HEK293 (cell line): ENCODE results near the gene SCAMP3.

Source experiments
- BCL11B ChIP-seq: fragments of 450-650 bp; formaldehyde crosslinking; IDR thresholded peaks from 2 replicates; pipeline ENCODE4 v1.5.1; 2016; ENCODE audit warnings: low read depth, missing biosample characterization, missing genetic modification characterization
- EGR2 ChIP-seq: fragments of 450-650 bp; formaldehyde crosslinking; IDR thresholded peaks from 2 replicates; pipeline ENCODE4 v1.5.1; 2016; ENCODE audit warnings: low read depth, missing biosample characterization, missing genetic modification characterization
- GLIS1 ChIP-seq: fragments of 450-650 bp; formaldehyde crosslinking; IDR thresholded peaks from 2 replicates; pipeline ENCODE4 v1.5.1; 2016; ENCODE audit warnings: missing biosample characterization, missing genetic modification characterization
- GLIS2 ChIP-seq: fragments of 450-650 bp; formaldehyde crosslinking; IDR thresholded peaks from 2 replicates; pipeline ENCODE4 v1.5.1; 2016; ENCODE audit warnings: missing biosample characterization, missing genetic modification characterization
- IKZF3 ChIP-seq: fragments of 450-650 bp; IDR thresholded peaks from 2 replicates; pipeline ENCODE4 v1.5.0; 2018; ENCODE audit warnings: missing biosample characterization, mild to moderate bottlenecking, missing genetic modification characterization, moderate library complexity
- KLF10 ChIP-seq: fragments of 450-650 bp; IDR thresholded peaks from 2 replicates; pipeline ENCODE4 v1.5.1; 2018; ENCODE audit warnings: missing biosample characterization, mild to moderate bottlenecking, missing genetic modification characterization
- KLF16 ChIP-seq: fragments of 450-650 bp; formaldehyde crosslinking; IDR thresholded peaks from 2 replicates; pipeline ENCODE4 v1.5.1; 2017; ENCODE audit warnings: missing biosample characterization, missing genetic modification characterization
- KLF9 ChIP-seq: fragments of 450-650 bp; formaldehyde crosslinking; IDR thresholded peaks from 2 replicates; pipeline ENCODE4 v1.5.1; 2016; ENCODE audit warnings: missing biosample characterization, missing genetic modification characterization, low read depth
- OVOL3 ChIP-seq: fragments of 450-650 bp; formaldehyde crosslinking; IDR thresholded peaks from 2 replicates; pipeline ENCODE4 v1.5.1; 2016; ENCODE audit warnings: missing biosample characterization, missing genetic modification characterization
- SETDB1 ChIP-seq: IDR thresholded peaks from one replicate; pipeline ENCODE4 v1.6.1; 2017; ENCODE audit warnings: mild to moderate bottlenecking, low read length, moderate library complexity, mixed read lengths; ENCODE audit not compliant: insufficient read length
- ZBTB17 ChIP-seq: fragments of 450-650 bp; formaldehyde crosslinking; IDR thresholded peaks from 2 replicates; pipeline ENCODE4 v1.5.1; 2016; ENCODE audit warnings: missing biosample characterization, missing genetic modification characterization
- ZBTB7A ChIP-seq: fragments of 450-650 bp; formaldehyde crosslinking; IDR thresholded peaks from 2 replicates; pipeline ENCODE4 v1.5.1; 2016; ENCODE audit warnings: low read depth, missing biosample characterization, missing genetic modification characterization
- ZFHX2 ChIP-seq: fragments of 450-650 bp; formaldehyde crosslinking; conservative IDR thresholded peaks from 2 replicates; pipeline ENCODE4 v1.5.1; 2016; ENCODE audit warnings: missing biosample characterization, missing genetic modification characterization
- ZFP37 ChIP-seq: fragments of 450-650 bp; formaldehyde crosslinking; IDR thresholded peaks from 2 replicates; pipeline ENCODE4 v1.5.1; 2016; ENCODE audit warnings: missing biosample characterization, missing genetic modification characterization
- ZNF169 ChIP-seq: fragments of 450-650 bp; formaldehyde crosslinking; IDR thresholded peaks from 2 replicates; pipeline ENCODE4 v1.5.1; 2016; ENCODE audit warnings: missing biosample characterization, missing genetic modification characterization
- ZNF292 ChIP-seq: fragments of 450-650 bp; formaldehyde crosslinking; IDR thresholded peaks from 2 replicates; pipeline ENCODE4 v1.5.1; 2016; ENCODE audit warnings: low read depth, missing biosample characterization, missing genetic modification characterization, borderline replicate concordance
- ZNF501 ChIP-seq: fragments of 450-650 bp; formaldehyde crosslinking; IDR thresholded peaks from 2 replicates; pipeline ENCODE4 v1.5.1; 2016; ENCODE audit warnings: missing biosample characterization, missing genetic modification characterization
- ZNF521 ChIP-seq: fragments of 450-650 bp; formaldehyde crosslinking; IDR thresholded peaks from 2 replicates; pipeline ENCODE4 v1.5.1; 2017; ENCODE audit warnings: missing biosample characterization, mild to moderate bottlenecking, missing genetic modification characterization
- ZNF596 ChIP-seq: fragments of 450-650 bp; IDR thresholded peaks from 2 replicates; pipeline ENCODE4 v1.5.0; 2018; ENCODE audit warnings: missing biosample characterization, mild to moderate bottlenecking, missing genetic modification characterization, moderate library complexity
- ZNF610 ChIP-seq: fragments of 450-650 bp; formaldehyde crosslinking; IDR thresholded peaks from 2 replicates; pipeline ENCODE4 v1.5.1; 2016; ENCODE audit warnings: missing biosample characterization, missing genetic modification characterization, borderline replicate concordance
- ZNF629 ChIP-seq: fragments of 450-650 bp; formaldehyde crosslinking; IDR thresholded peaks from 2 replicates; pipeline ENCODE4 v1.5.1; 2017; ENCODE audit warnings: missing biosample characterization, missing genetic modification characterization
- ZNF654 ChIP-seq: fragments of 450-650 bp; formaldehyde crosslinking; IDR thresholded peaks from 2 replicates; pipeline ENCODE4 v1.5.1; 2016; ENCODE audit warnings: low read depth, missing biosample characterization, missing genetic modification characterization
- ZNF677 ChIP-seq: fragments of 450-650 bp; IDR thresholded peaks from 2 replicates; pipeline ENCODE4 v1.5.0; 2018; ENCODE audit warnings: missing biosample characterization, mild to moderate bottlenecking, missing genetic modification characterization, moderate library complexity
- ZNF830 ChIP-seq: fragments of 450-650 bp; IDR thresholded peaks from 2 replicates; pipeline ENCODE4 v1.5.0; 2018; ENCODE audit warnings: missing biosample characterization, missing genetic modification characterization, low read depth, mild to moderate bottlenecking, moderate library complexity
- ZNF837 ChIP-seq: fragments of 450-650 bp; formaldehyde crosslinking; IDR thresholded peaks from 2 replicates; pipeline ENCODE4 v1.5.1; 2016; ENCODE audit warnings: missing biosample characterization, missing genetic modification characterization
- TF ChIP-seq, protein P1 (sequence below): fragments of 450-650 bp; formaldehyde crosslinking; optimal IDR thresholded peaks from 2 replicates; pipeline ENCODE3; 2016; ENCODE audit warnings: missing biosample characterization, mild to moderate bottlenecking, missing genetic modification characterization
- TF ChIP-seq, protein P2 (sequence below): fragments of 450-650 bp; formaldehyde crosslinking; IDR thresholded peaks from 2 replicates; pipeline ENCODE4 v1.5.1; 2016; ENCODE audit warnings: missing biosample characterization, missing genetic modification characterization, borderline replicate concordance
- TF ChIP-seq, protein P3 (sequence below): fragments of 450-650 bp; formaldehyde crosslinking; IDR thresholded peaks from 2 replicates; pipeline ENCODE4 v1.5.1; 2017; ENCODE audit warnings: missing biosample characterization, mild to moderate bottlenecking, missing genetic modification characterization, moderate library complexity
- TF ChIP-seq, protein P4 (sequence below): fragments of 450-650 bp; formaldehyde crosslinking; IDR thresholded peaks from 2 replicates; pipeline ENCODE4 v1.5.1; 2016; ENCODE audit warnings: missing biosample characterization, missing genetic modification characterization, low read depth

SCAMP3 gene

DNA sequence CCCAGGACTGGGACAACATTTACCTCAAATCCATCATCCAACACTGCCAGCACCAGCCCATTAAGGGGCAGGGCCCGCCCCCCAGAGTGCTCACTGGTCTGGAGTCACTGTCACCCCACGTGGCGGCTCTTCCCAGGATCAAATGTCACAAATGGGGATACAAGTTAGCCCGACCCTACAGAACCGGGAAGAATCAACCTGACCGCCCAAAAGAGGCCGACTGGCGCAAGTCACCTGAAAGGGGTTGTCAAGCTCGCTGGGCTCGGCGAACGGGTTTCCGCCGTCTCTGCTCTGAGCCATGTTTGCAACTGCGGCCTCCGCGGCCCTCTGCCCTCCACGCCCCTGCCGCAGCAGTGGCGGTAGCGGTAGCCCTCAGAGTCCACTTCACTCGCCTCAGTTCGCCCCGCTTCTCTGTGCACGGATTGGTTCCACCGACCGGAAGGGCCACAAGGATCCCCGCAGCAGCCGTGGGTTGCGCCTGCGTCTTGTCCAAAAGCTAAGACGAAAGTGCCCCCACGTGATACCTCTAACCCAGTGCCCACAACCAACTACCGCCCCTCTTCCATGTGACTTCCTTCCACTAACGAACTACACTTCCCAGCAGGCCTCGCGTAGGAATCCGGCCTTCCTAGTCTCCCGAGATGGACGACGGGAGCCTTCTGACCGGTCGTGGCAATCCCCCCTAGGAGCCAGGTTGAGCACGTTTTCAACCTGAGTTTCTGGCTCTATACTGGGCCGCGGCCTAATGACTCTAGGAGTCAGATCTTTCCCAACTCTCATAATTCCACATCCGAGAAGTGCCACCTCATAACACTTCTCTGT, at the start of gene SCAMP3 (continued):
- peak; percentile 65 for TF ChIP-seq GLIS1 (tag by site-specific recombination)
- TF ChIP-seq ZNF521 (tag by site-specific recombination): no peak
- TF ChIP-seq, protein P1, sequence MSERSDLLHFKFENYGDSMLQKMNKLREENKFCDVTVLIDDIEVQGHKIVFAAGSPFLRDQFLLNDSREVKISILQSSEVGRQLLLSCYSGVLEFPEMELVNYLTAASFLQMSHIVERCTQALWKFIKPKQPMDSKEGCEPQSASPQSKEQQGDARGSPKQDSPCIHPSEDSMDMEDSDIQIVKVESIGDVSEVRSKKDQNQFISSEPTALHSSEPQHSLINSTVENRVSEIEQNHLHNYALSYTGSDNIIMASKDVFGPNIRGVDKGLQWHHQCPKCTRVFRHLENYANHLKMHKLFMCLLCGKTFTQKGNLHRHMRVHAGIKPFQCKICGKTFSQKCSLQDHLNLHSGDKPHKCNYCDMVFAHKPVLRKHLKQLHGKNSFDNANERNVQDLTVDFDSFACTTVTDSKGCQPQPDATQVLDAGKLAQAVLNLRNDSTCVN (tag by site-specific recombination): peak; percentile 26
- peak; percentile 50 for TF ChIP-seq KLF9 (tag by site-specific recombination)
- peak; percentile 50; the same call in 1 of the 2 replicates for TF ChIP-seq EGR2 (tag by site-specific recombination)
- peak; percentile 28 for TF ChIP-seq ZNF610 (tag by site-specific recombination)
- TF ChIP-seq ZNF596 (tag by site-specific recombination): no peak
- TF ChIP-seq, protein P2, sequence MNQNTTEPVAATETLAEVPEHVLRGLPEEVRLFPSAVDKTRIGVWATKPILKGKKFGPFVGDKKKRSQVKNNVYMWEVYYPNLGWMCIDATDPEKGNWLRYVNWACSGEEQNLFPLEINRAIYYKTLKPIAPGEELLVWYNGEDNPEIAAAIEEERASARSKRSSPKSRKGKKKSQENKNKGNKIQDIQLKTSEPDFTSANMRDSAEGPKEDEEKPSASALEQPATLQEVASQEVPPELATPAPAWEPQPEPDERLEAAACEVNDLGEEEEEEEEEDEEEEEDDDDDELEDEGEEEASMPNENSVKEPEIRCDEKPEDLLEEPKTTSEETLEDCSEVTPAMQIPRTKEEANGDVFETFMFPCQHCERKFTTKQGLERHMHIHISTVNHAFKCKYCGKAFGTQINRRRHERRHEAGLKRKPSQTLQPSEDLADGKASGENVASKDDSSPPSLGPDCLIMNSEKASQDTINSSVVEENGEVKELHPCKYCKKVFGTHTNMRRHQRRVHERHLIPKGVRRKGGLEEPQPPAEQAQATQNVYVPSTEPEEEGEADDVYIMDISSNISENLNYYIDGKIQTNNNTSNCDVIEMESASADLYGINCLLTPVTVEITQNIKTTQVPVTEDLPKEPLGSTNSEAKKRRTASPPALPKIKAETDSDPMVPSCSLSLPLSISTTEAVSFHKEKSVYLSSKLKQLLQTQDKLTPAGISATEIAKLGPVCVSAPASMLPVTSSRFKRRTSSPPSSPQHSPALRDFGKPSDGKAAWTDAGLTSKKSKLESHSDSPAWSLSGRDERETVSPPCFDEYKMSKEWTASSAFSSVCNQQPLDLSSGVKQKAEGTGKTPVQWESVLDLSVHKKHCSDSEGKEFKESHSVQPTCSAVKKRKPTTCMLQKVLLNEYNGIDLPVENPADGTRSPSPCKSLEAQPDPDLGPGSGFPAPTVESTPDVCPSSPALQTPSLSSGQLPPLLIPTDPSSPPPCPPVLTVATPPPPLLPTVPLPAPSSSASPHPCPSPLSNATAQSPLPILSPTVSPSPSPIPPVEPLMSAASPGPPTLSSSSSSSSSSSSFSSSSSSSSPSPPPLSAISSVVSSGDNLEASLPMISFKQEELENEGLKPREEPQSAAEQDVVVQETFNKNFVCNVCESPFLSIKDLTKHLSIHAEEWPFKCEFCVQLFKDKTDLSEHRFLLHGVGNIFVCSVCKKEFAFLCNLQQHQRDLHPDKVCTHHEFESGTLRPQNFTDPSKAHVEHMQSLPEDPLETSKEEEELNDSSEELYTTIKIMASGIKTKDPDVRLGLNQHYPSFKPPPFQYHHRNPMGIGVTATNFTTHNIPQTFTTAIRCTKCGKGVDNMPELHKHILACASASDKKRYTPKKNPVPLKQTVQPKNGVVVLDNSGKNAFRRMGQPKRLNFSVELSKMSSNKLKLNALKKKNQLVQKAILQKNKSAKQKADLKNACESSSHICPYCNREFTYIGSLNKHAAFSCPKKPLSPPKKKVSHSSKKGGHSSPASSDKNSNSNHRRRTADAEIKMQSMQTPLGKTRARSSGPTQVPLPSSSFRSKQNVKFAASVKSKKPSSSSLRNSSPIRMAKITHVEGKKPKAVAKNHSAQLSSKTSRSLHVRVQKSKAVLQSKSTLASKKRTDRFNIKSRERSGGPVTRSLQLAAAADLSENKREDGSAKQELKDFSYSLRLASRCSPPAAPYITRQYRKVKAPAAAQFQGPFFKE (tag by site-specific recombination): no peak
- TF ChIP-seq KLF16 (tag by site-specific recombination): peak; percentile 71
- no peak for TF ChIP-seq SETDB1
- peak; percentile 62 for TF ChIP-seq GLIS2
- peak; percentile 45; the same call in 1 of the 2 replicates for TF ChIP-seq ZFHX2 (tag by site-specific recombination)
- TF ChIP-seq ZFP37 (tag by site-specific recombination): peak; percentile 62; the same call in 1 of the 2 replicates
- peak; percentile 9; the same call in 1 of the 2 replicates for TF ChIP-seq IKZF3 (tag by site-specific recombination)
- TF ChIP-seq ZNF654 (tag by site-specific recombination): no peak
- TF ChIP-seq ZNF501 (tag by site-specific recombination): peak; percentile 92
- TF ChIP-seq OVOL3: 0 out of 2 replicates have a peak, but pooled peaks have one; percentile 22
- peak; percentile 56; the same call in 1 of the 2 replicates for TF ChIP-seq BCL11B
- TF ChIP-seq ZNF629 (tag by site-specific recombination): peak; percentile 70
- 0 out of 2 replicates have a peak, but pooled peaks have one; percentile 26 for TF ChIP-seq ZNF837 (tag by site-specific recombination)
- TF ChIP-seq, protein P3, sequence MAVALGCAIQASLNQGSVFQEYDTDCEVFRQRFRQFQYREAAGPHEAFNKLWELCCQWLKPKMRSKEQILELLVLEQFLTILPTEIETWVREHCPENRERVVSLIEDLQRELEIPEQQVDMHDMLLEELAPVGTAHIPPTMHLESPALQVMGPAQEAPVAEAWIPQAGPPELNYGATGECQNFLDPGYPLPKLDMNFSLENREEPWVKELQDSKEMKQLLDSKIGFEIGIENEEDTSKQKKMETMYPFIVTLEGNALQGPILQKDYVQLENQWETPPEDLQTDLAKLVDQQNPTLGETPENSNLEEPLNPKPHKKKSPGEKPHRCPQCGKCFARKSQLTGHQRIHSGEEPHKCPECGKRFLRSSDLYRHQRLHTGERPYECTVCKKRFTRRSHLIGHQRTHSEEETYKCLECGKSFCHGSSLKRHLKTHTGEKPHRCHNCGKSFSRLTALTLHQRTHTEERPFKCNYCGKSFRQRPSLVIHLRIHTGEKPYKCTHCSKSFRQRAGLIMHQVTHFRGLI (tag by site-specific recombination): 0 out of 2 replicates have a peak, but pooled peaks have one; percentile 45
- TF ChIP-seq ZNF677 (tag by site-specific recombination): no peak
- peak; percentile 48; the same call in 1 of the 2 replicates for TF ChIP-seq KLF10 (tag by site-specific recombination)
- TF ChIP-seq ZNF830 (tag by site-specific recombination): no peak
- TF ChIP-seq ZBTB17 (tag by site-specific recombination): peak; percentile 97
- no peak for TF ChIP-seq ZNF292 (tag by site-specific recombination)
- TF ChIP-seq ZNF169 (tag by site-specific recombination): no peak
- TF ChIP-seq ZBTB7A (tag by site-specific recombination): peak; percentile 31; the same call in 1 of the 2 replicates
- TF ChIP-seq, protein P4, sequence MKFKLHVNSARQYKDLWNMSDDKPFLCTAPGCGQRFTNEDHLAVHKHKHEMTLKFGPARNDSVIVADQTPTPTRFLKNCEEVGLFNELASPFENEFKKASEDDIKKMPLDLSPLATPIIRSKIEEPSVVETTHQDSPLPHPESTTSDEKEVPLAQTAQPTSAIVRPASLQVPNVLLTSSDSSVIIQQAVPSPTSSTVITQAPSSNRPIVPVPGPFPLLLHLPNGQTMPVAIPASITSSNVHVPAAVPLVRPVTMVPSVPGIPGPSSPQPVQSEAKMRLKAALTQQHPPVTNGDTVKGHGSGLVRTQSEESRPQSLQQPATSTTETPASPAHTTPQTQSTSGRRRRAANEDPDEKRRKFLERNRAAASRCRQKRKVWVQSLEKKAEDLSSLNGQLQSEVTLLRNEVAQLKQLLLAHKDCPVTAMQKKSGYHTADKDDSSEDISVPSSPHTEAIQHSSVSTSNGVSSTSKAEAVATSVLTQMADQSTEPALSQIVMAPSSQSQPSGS (tag by site-specific recombination): no peak
